CD1c-positive myeloid dendritic cell (primary cell): ENCODE results near the gene FGD4.

Source experiments
- DNase-seq: peaks from one replicate; pipeline ENCODE4 v3.0.0-alpha.2; 2016; ENCODE audit errors: extremely low spot score

The FGD4 gene

DNA sequence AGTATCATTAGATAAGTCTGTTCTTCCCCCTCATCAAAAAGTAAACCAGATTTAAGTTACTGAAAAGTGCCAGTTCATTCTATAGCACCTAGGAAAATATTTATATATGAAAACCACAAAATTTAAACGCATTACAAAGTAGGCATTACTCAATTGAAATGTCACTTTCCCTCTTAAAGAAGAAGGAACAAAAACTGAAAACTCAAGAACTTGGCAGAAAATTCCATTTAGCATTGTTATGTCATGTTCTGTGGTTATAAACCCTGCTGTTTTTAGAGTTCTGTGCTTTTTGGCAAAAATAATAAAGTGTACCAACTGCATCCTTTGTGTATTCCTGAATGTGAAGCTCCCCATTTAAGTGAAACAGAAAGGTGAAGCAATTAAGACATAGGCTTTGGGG, 3.6 kb downstream of the FGD4 start:
- DNase-seq, result peak; percentile 25

DNA sequence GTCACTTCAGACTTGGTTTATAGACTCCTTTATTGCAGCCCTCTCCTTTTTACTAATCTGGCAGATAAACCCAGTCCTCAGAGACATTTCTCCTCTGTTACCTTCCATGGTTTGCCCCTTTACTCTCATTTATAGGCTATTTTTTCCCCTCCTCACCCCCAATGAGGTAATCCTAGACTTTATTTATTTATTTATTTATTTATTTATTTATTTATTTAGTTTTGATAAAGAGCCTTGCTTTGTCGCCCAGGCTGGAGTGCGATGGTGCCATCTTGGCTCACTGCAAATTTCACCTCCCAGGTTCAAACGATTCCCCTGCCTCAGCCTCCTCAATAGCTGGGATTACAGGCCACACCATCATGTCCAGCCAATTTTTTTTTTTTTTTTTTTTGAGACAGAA, 8.4 kb downstream of the FGD4 start:
- no peak for DNase-seq

DNA sequence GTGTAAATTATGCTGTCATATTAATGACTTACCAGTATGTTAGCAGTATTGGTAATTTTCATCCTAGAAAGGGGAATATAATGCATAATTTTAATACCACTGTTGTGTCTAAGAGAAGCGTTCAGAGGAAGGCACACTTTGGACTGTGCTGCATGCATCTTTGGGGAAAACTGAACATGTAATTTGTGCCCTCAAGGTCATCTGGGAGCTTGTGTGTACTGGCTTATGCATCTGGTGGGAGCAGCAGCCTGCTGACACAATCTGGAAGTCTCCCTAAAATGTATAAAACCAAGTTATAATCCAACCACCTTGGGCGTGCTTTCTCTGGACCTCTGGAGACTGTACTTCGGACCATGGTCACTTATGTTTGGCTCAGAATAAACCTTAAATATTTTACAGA, 14.1 kb downstream of the FGD4 start:
- no peak for DNase-seq

DNA sequence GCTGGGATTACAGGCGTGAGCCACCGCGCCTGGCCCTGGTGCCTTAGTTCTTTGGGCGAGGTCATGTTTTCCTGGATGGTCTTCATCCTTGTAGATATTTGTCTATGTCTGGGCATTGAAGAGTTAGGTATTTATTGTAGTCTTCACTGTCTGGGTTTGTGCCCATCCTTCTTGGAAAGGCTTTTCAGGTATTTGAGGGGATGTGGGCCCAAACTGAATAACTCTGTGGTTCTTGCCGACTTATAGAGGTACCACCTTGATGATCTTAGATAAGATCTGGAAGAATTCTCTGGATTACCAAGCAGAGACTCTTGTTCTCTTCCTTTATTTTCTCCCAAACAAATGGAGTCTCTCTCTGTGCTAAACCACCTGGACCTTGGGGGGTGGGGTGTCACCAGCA, 18.9 kb downstream of the FGD4 start:
- DNase-seq, result no peak

DNA sequence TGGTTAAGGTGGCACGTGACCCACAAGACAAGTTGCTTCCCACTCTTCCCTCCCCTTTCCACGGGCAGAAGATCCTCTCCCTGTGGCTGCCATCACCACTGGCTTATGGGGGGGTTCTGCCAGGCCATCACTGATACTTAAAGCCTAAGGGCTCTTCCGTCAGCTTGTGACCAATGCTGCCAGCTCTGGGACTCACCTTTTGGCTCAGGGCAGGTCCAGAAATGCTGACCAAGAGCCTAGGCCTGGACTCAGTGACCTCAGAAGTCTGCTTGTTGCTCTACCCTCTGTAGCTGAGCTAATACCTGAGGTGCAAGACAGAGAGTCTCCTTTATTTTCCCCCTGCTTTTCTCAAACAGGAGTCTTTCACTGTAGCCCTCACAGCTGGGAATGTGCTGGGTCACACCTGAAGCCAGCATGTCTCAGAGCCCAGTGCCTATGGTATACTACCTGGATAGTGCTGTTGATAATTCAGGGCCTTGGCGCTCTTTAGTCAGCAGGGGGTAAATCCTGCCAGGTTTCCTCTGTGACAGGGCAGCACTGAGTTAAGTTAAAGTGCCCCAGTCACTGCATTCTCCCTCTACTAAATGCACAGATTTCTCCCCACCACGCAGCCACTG, 19.7 kb downstream of the FGD4 start:
- no peak for DNase-seq

DNA sequence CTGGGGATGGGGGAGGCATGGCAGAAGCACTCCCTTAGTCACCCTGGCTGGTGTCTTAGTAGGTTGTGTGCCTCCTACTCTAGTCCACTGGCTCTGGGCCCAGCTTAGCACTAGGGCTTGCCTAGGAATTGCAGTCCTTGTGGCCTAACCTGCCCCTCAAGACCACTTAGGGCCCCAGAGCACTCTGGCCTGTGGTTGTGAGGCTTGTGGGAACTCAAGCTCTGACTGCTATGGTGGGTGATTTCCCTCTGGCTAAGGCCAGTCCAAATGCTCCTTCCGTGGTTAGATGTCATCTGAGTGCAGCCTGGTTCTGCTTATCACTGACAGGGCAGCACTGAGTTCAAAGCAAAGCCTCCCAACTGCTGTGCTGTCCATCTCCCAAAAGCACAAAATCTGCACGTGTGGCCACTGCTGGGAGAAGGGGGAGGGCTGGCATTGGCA, 20.2 kb downstream of the FGD4 start:
- DNase-seq, result peak; percentile 15

DNA sequence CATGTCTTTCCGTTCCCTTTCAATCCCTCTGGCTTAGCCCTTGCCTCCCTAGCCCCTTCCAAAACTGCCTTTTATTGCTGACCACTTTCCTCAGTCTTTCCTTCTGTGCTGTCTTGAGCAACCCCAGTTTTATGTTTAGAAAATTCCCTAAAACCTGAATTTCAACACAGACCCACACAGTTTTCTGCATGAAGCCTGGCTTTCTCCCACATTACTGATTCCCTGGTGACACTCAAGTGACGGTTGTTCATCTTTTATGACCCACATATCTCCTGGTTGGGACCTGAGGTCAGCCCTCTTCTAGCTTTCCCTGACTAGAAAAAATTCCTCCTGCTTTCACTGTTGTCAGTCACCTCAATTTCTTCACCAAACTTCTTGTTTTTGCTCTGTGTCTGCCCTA, 21.0 kb downstream of the FGD4 start:
- DNase-seq, result no peak

DNA sequence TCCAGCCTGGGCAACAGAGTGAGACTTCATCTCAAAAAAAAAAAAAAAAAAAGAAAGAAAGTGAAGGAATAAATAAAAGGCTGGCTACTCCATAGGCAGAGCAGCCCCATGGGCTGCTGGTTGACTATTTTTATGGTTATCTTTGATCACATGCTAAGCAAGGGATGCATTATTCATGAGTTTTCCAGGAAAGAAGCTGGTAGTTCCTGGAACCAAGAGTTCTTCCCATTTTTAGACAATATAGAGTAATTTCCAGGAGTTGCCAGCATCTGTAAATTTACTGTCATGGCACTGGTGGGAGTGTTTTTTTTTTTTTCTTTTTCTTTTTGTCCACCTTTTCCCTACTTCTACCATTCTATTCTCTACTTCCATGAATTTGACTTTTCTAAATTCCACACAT, 24.2 kb downstream of the FGD4 start:
- DNase-seq, result peak; percentile 50

DNA sequence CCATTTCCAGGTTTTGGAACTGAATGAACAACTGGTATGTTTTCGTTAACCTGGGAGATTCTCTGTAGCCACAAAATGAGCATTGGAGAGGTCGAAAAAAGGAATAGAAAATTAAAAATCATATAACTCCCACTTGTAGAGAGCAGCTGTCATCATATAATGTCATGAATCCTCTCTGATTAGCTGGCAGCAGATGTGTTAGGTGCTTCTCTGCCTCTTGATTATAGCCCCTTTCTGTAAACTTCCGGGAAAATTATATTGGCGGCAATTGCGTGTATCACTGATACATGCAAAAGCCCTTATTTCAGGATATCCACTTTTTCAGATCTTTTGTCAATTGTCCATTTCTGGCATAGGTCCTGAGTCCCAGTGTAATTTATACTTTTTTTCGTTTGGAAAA, 31.7 kb downstream of the FGD4 start:
- no peak for DNase-seq

DNA sequence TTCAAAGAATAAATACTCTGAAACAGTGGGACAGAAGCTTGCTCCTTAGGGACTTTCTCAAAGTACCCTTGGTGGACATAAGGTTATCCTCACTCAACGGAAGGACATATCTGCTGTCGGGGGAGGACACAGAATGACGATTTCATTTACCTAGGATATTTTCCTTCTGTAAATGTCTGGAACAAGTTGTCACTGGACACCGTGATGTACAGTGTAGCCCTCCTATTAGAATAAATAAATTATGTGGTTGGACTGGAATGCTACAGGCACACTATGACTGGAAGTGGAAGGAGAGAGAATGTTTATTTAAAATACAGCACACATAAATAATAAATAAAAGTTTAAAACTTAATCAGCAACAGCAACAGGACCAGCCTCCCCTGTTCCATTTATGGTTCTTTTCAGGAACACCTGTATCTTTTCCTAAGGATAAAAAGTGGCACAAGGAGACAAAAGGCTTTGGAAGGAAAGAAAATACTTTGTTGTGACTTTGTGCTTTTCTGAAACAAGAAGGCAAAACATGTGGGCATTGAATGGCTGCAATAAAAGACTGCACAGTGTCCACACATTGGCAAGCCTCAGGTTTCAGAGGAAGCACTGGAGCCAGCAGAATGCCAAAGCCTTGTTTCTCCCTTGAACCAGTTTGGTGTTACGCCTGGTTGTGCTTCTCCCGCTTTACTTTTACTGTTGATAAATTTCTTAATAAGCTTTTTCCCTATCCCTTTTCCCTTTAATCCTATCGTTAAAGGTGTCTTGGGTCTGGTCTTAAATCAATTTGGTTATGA, 36.8 kb downstream of the FGD4 start:
- DNase-seq, result no peak

DNA sequence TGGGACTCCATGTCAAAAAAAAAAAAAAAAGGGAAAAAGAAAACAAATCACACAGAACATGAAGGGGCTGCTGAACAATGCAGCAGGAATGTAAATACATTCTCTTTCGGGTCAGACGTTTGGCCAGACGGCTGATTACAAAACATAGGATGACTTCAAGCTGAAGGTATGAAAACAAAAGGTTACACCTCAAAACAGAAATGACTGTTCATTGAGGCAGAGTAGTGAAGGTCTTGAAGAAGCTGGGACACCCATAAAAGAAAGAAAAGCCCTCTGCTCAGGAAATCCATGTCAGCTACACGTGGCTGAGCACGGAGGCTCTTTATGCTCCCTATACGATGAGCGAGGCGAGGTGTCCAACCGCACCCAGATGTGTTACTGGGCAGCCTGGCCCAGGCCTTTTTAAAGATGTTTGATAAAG, 37.7 kb downstream of the FGD4 start:
- DNase-seq, result no peak

DNA sequence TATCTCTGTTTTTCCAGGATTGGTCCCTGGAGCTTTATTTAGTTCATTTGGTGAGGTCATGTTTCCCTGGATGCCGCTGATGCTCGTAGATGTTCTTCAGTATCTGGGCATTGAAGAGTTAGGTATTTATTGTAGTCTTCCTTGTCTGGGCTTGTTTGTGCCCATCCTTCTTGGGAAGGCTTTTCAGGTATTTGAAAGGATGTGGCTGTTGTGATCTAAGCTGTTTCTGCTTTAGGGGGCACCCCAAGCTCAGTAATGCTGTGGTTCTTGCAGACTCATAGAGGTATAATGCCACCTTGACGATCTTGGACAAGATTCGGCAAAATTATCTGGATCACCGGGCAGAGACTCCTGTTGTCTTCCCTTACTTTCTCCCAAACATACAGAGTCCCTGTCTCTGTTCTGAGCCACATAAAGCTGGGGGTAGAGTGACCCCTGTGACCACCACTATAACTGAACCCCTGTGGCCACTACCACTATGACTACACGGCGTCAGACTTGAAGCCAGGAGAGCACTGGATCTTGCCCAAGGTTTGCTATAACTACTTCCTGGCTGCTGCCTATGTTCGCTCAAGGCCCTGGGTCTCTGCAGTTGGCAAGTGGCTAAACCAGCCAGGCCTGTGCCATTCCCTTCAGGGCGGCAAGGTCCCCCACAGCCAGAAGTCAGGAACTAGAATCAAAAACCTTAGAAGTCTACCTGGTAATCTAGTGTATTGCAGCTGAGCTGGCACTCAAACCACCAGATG, 40.9 kb downstream of the FGD4 start:
- no peak for DNase-seq

DNA sequence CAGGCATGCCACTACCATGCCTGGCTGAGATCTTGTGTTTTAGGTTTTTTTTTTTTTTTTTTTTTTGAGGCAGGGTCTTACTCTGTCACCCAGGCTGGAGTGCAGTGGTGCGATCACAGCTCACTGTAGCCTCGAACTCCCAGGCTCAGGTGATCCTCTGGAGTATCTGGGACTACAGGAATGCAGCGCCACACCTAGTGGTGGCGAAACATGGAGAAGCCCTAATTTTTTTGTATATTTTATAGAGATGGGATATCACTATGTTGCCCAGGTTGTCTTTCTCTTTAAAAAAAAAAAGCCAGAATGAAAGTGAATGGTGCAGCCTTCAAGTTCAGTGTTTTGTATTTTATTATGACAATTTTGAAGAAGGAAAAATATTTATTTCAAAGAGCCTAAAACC, 44.1 kb downstream of the FGD4 start:
- DNase-seq, result no peak

DNA sequence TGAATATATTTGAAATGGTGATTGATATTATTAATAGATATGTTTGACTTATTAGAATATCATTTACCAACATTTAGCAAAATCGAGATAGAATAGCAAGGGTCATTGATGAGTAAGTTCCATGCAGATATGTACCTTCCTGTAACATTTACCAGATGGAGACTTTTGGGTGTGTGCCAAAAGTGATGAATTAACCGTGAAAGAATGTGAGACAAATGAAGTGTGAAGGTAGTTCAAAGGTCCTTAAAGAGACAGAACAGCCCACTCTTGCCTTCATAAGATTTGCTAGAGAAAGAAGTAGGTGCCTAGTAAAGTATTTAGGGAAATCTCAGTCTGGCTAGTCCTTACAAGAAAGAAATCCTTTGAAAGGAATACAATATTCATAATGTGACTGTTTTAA, 45.5 kb downstream of the FGD4 start:
- no peak for DNase-seq

DNA sequence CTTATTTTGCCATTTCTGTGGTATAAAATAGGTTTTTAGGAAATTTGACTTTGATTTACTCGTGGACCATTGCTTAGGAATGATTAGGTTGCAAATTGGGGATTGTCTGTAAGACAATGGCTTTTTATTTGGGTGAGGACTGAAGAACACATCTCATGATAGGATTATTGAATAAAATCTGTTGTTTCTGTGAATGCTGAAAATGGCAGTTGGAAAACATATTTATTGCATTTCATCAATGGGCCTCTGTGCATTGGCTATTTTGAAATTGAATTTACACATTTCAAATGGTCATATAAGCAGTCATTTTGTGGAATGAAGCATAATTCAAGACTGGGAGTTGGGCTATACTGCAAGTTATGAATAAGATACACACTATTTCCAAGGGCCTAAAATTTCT, 46.0 kb downstream of the FGD4 start:
- no peak for DNase-seq

DNA sequence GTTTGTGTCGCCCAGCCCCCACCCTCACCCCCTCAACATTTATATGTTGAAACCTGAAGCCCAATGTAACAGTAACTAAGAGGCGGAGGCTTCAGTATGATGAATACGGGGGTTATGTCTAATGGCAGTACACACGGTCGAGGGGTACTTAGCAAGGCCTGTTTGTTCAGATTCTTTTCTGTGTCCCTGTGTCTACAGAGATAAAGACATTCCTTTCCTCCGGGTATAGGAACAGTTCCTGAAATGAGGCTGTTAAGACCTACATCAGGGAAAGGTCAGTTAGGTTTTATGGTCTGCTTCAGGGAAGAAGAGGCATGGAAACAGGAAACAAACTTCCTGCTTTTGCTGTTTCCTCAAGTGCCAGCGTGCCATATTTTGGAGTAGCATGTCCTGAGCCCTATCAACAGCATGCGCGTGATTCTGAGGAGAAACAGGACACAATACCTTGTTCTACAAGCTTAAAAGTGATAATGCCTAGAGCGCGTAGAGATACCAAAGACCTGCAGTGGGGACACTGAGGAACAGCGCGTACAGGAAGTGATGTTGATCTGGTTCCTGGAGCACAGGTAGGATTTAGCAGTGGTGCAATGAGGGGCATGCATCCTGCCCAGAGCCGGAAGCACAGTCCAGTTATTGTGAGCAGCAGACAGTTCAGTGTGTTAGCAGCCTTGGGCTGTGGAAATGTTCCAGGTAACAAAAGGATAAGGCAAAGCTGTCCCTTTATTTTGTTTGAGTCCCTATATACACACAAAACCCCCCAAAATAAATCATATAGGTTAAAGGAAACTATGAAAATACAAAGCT, 47.2 kb downstream of the FGD4 start:
- no peak for DNase-seq

DNA sequence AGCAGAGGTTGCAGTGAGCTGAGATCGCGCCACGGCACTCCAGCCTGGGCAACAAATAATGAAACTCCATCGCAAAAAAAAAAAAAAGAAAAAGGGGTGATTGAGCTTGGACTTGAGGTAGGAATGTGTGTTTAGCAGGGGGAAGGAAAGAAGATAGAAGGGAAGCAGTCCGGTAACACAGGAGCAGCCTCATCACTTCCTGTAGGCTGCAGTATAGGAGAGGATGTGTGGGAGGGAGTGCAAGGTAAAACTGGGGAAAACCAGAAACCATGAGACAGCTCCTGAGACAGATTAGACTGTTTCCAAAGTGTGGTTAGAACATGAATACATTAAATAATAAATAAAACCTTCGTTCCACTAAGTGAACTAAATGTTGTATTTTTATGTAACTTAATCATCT, 49.2 kb downstream of the FGD4 start:
- no peak for DNase-seq

DNA sequence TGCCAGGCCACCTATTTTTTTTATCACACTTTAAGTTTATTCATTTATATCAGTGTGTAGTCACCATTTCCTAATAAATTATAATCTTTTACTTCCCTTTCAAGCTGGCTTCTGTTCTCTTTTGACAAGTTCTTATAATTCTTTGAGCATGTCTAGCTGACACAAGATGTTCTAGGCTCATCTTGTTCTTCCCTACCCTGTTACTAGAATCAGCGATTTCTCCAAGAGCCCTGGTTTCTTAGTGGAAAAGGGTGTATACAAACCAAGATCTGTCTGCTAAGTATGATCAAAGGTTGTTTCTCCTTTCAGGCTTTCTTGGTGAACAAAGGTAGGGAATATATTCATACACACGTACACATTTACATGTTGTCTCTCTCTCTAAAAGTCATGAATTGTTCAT, 51.0 kb downstream of the FGD4 start:
- no peak for DNase-seq

DNA sequence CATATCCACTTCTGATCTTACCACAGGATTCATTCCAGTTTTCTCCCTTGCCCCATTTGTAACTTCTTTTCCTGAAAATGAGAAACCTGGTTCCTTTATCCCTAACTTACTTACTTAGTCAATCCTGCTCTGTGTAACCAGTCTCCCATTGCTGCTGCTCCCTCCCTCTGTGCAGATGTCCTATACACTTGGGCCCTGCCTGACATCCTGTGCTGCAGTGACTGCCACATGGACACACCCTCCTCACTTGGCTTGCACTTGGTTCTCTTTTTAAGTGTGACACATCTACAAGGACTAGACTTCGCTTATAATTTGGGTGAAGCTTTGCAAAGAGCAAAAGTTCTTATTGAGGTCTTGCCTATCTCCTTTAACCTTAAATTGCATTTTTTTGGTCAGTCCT, 51.4 kb downstream of the FGD4 start:
- peak; percentile 15 for DNase-seq

DNA sequence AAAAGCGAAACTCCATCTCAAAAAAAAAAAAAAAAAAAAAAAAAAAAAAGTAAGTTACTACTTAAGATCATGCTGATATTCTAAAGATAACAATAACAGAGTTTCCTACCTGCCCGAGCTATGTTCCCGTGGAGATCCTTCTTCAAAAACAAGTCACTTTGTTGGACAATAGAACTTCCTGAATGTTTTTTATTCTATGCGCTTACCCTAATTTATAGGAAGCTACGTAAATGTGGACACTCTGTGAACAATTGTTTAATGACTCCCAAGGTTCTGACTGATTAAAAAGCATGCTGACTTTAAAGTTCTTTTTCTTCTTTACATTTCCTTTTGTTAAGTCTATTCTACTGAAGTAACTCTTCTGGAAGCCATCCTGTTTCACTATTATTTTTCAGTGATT, 52.5 kb downstream of the FGD4 start:
- no peak for DNase-seq

DNA sequence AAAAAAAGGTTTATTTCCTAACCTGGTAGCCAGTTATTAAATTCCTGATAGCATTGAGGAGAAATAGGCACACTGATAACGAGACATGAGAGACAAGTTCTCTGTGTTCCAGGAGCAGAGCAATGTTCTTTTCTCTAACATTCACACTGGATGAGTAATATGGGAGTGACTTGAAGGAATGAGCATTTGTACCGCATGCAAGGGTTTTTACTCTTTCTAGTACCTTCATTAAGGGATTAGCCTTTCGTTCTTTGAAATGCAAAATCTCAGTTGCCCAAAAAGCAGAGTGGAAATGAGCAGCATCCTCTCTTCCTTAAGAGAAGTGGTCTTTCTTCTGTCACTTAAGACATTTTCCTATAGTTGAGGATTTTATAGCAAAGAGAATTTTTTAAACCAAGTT, 54.7 kb downstream of the FGD4 start:
- no peak for DNase-seq

DNA sequence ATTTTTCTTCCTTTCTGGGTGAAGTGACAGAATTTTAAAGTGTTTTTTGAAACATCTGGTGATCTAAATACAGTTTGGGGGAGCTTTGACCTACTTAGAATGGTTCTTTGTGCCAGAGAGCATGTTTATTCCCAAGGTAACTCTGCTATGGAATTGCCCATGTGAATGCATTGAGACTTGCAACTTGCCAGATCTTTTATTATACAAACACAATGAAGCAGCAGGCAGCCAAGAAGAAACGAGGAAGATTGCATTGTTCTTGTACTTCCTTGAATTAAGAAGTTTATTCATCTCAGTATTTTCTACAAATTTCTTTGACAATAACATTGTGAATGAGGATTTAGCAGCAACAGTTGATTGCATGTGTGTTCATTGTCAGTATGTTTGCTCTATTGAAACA, 55.5 kb downstream of the FGD4 start:
- DNase-seq, result no peak
